Measurements from ENCODE around the gene ACY1.

DNA sequence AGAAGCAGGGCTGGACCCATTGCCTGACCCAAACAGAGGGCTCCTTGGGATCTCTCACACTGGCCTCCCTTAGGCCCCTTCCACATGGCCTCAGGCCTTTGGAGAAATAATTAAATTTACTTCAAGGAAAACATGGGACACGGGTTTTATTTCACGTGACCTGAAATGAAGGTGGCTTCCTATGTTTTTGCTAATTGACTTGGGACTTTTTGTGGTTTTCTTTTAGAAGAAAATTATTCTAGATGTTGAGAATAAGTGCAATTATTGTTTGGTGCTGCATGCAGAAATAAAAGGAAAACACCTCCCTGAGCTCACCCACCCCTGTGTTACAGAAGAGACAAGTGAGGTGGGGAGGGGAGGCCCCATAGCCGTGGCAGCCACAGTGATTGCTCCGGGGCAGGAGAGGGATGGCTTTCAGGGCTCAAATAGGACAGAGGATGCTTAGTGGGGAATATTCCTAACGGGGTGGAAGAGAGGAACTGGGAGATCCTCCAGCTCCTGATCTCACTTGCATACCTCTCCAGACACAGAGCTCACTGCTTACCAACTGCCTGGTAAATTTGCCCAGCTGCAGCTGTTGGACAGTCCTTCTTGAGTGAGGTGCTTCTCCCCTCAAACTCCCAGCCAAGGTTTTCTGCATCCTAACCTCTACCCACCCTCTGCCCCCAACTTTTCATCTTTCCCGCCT lies 41.6 kb downstream of the ACY1 start:
- TF ChIP-seq, protein P1, sequence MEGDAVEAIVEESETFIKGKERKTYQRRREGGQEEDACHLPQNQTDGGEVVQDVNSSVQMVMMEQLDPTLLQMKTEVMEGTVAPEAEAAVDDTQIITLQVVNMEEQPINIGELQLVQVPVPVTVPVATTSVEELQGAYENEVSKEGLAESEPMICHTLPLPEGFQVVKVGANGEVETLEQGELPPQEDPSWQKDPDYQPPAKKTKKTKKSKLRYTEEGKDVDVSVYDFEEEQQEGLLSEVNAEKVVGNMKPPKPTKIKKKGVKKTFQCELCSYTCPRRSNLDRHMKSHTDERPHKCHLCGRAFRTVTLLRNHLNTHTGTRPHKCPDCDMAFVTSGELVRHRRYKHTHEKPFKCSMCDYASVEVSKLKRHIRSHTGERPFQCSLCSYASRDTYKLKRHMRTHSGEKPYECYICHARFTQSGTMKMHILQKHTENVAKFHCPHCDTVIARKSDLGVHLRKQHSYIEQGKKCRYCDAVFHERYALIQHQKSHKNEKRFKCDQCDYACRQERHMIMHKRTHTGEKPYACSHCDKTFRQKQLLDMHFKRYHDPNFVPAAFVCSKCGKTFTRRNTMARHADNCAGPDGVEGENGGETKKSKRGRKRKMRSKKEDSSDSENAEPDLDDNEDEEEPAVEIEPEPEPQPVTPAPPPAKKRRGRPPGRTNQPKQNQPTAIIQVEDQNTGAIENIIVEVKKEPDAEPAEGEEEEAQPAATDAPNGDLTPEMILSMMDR (IDR thresholded peaks at IDR 0.05), result no peak
- TF ChIP-seq POLR2AphosphoS5 (IDR thresholded peaks at IDR 0.05) (no peak), POLR2A (IDR thresholded peaks at IDR 0.05) (no peak)
